Measurements from ENCODE around the gene MRTFB.

DNA sequence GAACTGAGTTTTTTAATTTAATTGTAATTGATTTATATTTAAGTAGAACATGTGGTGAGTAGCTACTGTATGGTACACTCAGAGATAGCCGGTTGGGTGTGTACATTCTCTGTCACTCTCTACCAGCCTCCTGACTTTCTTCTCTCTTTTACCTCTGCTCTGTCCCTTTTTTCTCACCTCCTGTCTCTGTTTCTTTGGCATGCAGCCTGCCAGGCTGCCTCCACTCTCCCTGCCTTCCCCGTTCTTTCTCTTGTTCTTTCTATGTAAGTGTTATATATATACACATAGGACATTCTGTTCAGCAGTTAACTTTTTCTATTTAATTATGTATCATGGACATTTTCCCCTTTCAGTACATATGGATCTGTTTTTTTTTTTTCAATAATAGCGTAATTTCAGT is 50.8 kb downstream of the MRTFB start:
- TF ChIP-seq, protein P1, sequence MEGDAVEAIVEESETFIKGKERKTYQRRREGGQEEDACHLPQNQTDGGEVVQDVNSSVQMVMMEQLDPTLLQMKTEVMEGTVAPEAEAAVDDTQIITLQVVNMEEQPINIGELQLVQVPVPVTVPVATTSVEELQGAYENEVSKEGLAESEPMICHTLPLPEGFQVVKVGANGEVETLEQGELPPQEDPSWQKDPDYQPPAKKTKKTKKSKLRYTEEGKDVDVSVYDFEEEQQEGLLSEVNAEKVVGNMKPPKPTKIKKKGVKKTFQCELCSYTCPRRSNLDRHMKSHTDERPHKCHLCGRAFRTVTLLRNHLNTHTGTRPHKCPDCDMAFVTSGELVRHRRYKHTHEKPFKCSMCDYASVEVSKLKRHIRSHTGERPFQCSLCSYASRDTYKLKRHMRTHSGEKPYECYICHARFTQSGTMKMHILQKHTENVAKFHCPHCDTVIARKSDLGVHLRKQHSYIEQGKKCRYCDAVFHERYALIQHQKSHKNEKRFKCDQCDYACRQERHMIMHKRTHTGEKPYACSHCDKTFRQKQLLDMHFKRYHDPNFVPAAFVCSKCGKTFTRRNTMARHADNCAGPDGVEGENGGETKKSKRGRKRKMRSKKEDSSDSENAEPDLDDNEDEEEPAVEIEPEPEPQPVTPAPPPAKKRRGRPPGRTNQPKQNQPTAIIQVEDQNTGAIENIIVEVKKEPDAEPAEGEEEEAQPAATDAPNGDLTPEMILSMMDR (IDR thresholded peaks at IDR 0.05; ENCODE audit: low read depth, low read length), result no peak
- TF ChIP-seq, protein P2, sequence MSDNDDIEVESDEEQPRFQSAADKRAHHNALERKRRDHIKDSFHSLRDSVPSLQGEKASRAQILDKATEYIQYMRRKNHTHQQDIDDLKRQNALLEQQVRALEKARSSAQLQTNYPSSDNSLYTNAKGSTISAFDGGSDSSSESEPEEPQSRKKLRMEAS (IDR thresholded peaks at IDR 0.05; ENCODE audit: low read depth, low read length), result no peak
- no peak for TF ChIP-seq POLR2A (IDR thresholded peaks at IDR 0.05; ENCODE audit: extremely low read depth, insufficient read length)

All from NB4 (cell line).